Neural cell (in vitro differentiated cells): ENCODE results near the gene DKK2. TPM values are rescaled to one million over a fixed set of nuclear protein-coding genes. Genes with fewer than 3 reads are reported as not detected.

Experiments
- H2AFZ ChIP-seq: fragments of 200-600, 300-800 bp; sonication (generic), shearing (Covaris generic); 2 replicates; pipeline ENCODE4 v1.6.0; 2014; ENCODE audit warnings: low read depth, mild to moderate bottlenecking, antibody characterized with exemption, low read length, moderate library complexity
- H3F3A ChIP-seq: fragments of 200-600 bp; shearing (Covaris generic); 2 replicates; pipeline ENCODE4 v1.6.1; 2016; ENCODE audit warnings: mild to moderate bottlenecking, moderate library complexity, mixed read lengths, antibody characterized with exemption, low read length; ENCODE audit not compliant: insufficient read depth, poor library complexity, severe bottlenecking
- H3K27ac ChIP-seq: fragments of 200-600, 300-800 bp; sonication (generic), shearing (Covaris generic); 2 replicates; pipeline ENCODE4 v1.5.1; 2014; ENCODE audit warnings: mild to moderate bottlenecking, low read length, moderate library complexity
- H3K27me3 ChIP-seq: fragments of 300-800, 200-600 bp; sonication (generic), shearing (Covaris generic); 2 replicates; pipeline ENCODE4 v1.6.0; 2014; ENCODE audit warnings: mild to moderate bottlenecking, low read depth, low read length, moderate library complexity; ENCODE audit not compliant: insufficient read depth
- H3K36me3 ChIP-seq: fragments of 300-800, 200-600 bp; sonication (generic), shearing (Covaris generic); 2 replicates; pipeline ENCODE4 v1.5.1; 2014; ENCODE audit warnings: mild to moderate bottlenecking, antibody characterized with exemption, low read length, moderate library complexity; ENCODE audit not compliant: insufficient read depth
- H3K4me2 ChIP-seq: fragments of 300-800, 200-600 bp; sonication (generic), shearing (Covaris generic); 2 replicates; pipeline ENCODE4 v1.6.0; 2014; ENCODE audit warnings: mild to moderate bottlenecking, low read length
- H3K4me3 ChIP-seq: fragments of 300-800, 200-600 bp; sonication (generic), shearing (Covaris generic); 2 replicates; pipeline ENCODE4 v1.5.1; 2014; ENCODE audit warnings: mild to moderate bottlenecking, low read length, moderate library complexity
- H3K79me2 ChIP-seq: fragments of 200-600 bp; shearing (Covaris generic); replicated peaks from 2 replicates; pipeline ENCODE4 v1.6.0; 2014; ENCODE audit warnings: mild to moderate bottlenecking, low read length, moderate library complexity; ENCODE audit not compliant: insufficient read depth
- H3K9ac ChIP-seq: fragments of 300-800, 200-600 bp; sonication (generic), shearing (Covaris generic); 2 replicates; pipeline ENCODE4 v1.6.1; 2016; ENCODE audit warnings: mild to moderate bottlenecking, low read length, mixed read lengths
- H3K9me2 ChIP-seq: fragments of 200-600 bp; shearing (Covaris generic); 2 replicates; pipeline ENCODE4 v1.6.1; 2016; ENCODE audit warnings: mild to moderate bottlenecking, low read length, mixed read lengths; ENCODE audit not compliant: insufficient read depth
- H3K9me3 ChIP-seq: fragments of 200-600, 300-800 bp; sonication (generic), shearing (Covaris generic); 2 replicates; pipeline ENCODE4 v1.6.1; 2016; ENCODE audit warnings: mild to moderate bottlenecking, mixed run types, low read length, moderate library complexity, mixed read lengths
- H4K20me1 ChIP-seq: fragments of 200-600 bp; shearing (Covaris generic); 2 replicates; pipeline ENCODE4 v1.6.1; 2016; ENCODE audit warnings: mild to moderate bottlenecking, mixed run types; ENCODE audit not compliant: insufficient read depth
- EP300 ChIP-seq: fragments of 450-650 bp; conservative IDR thresholded peaks from 2 replicates; pipeline ENCODE4 v1.6.1; 2014; ENCODE audit warnings: antibody characterized with exemption, mild to moderate bottlenecking, moderate library complexity; ENCODE audit not compliant: poor library complexity, severe bottlenecking
- EZH2 ChIP-seq: fragments of 200-600, 300-800 bp; shearing (Covaris generic), sonication (generic); IDR thresholded peaks from 2 replicates; pipeline ENCODE4 v1.6.1; 2014; ENCODE audit warnings: antibody characterized with exemption, low read length, borderline replicate concordance, mild to moderate bottlenecking; ENCODE audit not compliant: insufficient read depth, poor library complexity, severe bottlenecking
- MXI1 ChIP-seq: fragments of 450-650 bp; conservative IDR thresholded peaks from 2 replicates; pipeline ENCODE4 v1.6.1; 2014; ENCODE audit warnings: antibody characterized with exemption, mild to moderate bottlenecking; ENCODE audit not compliant: poor library complexity, severe bottlenecking
- POLR2AphosphoS5 ChIP-seq: IDR thresholded peaks from 2 replicates; pipeline ENCODE4 v1.6.1; 2012
- RAD21 ChIP-seq: fragments of 450-650 bp; conservative IDR thresholded peaks from 2 replicates; pipeline ENCODE4 v1.6.1; 2014; ENCODE audit warnings: antibody characterized with exemption, mild to moderate bottlenecking, moderate library complexity
- SMC3 ChIP-seq: fragments of 450-650 bp; conservative IDR thresholded peaks from 2 replicates; pipeline ENCODE4 v1.6.1; 2014; ENCODE audit warnings: antibody characterized with exemption, mild to moderate bottlenecking, moderate library complexity; ENCODE audit not compliant: poor library complexity
- TAF1 ChIP-seq: IDR thresholded peaks from 2 replicates; pipeline ENCODE4 v1.6.1; 2012; ENCODE audit warnings: low read depth
- polyA plus RNA-seq: library from polyadenylated mRNA; depleted of rRNA; stranded (reverse); fragments of >200 nt; gene quantifications from 2 replicates; pipeline ENCODE4 v1.2.3, GENCODE V29; 2014
- TF ChIP-seq, protein P1 (sequence below): IDR thresholded peaks from 2 replicates; pipeline ENCODE4 v1.6.1; 2012; ENCODE audit warnings: borderline replicate concordance
- TF ChIP-seq, protein P2 (sequence below): fragments of 450-650 bp; IDR thresholded peaks from 2 replicates; pipeline ENCODE4 v1.5.1; 2014; ENCODE audit warnings: antibody characterized with exemption, mild to moderate bottlenecking, moderate library complexity; ENCODE audit not compliant: poor library complexity, severe bottlenecking

The DKK2 gene
- polyA plus RNA-seq, 1 donor from 2014 or later: 0.33 TPM

DNA sequence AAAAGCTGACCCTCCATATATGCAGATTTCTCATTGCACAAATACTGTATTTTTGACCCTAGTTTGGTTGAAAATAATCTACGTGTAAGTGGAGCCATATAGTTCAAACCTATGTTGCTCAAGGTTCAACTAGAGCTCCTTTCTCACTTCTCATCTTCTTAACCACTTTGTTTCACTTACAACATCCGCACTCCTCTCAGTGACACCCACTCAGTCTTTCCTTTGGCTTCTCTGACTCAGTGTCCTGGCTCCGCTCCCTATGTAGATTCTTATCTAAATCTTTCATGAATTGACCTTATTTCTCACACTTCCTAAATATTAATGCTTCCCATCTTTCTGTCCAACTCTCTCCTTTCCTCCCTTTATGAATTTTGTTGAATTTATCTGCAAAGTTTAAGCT, 32.9 kb upstream of the DKK2 start:
- Histone ChIP-seq H3K9me3 (no peaks in the 10 kb centered on the region), H3K9me2 (no peaks in the 10 kb centered on the region), H4K20me1 (no peaks in the 10 kb centered on the region), H3K36me3 (no peaks in the 10 kb centered on the region), H3K4me3 (no peak overlapping the region), H3K4me2 (no peak overlapping the region), H3F3A (no peaks in the 10 kb centered on the region), H2AFZ (no peak overlapping the region), H3K27me3 (no peaks in the 10 kb centered on the region), H3K9ac (no peak overlapping the region), H3K79me2 (no peaks in the 10 kb centered on the region), H3K27ac (no peak overlapping the region)
- TF ChIP-seq RAD21 (no peak), MXI1 (no peak), EZH2 (no peak), EP300 (no peak)

DNA sequence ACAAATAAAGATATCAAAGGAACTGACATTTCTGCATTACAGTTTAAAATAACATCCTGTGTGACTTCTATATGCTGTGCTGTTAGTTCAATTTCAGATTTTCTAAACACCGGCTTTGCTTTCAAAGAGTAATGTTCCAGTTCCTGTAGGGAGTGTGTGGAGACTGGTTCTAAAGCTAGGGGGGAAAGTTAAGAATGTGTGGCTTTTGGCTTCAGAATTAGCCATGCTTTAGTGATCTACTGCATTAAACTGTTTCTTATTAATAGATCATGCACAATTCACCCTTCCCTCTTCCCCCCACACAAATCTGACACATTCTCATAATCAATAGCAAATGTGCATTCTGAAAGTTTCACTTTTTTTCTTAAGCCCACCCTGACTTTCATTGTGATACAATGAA, 32.0 kb upstream of the DKK2 start:
- Histone ChIP-seq H3K9me2 (no peaks in the 10 kb centered on the region), H3K4me3 (no peak overlapping the region), H3K4me2 (no peak overlapping the region), H4K20me1 (no peaks in the 10 kb centered on the region), H2AFZ (no peak overlapping the region), H3K27me3 (no peaks in the 10 kb centered on the region), H3K27ac (no peak overlapping the region), H3K9ac (no peak overlapping the region), H3F3A (no peaks in the 10 kb centered on the region), H3K9me3 (no peaks in the 10 kb centered on the region), H3K36me3 (no peaks in the 10 kb centered on the region), H3K79me2 (no peaks in the 10 kb centered on the region)
- TF ChIP-seq SMC3: no peak
- TF ChIP-seq EZH2: no peak
- no peak for TF ChIP-seq MXI1
- no peak for TF ChIP-seq EP300
- TF ChIP-seq, protein P1, sequence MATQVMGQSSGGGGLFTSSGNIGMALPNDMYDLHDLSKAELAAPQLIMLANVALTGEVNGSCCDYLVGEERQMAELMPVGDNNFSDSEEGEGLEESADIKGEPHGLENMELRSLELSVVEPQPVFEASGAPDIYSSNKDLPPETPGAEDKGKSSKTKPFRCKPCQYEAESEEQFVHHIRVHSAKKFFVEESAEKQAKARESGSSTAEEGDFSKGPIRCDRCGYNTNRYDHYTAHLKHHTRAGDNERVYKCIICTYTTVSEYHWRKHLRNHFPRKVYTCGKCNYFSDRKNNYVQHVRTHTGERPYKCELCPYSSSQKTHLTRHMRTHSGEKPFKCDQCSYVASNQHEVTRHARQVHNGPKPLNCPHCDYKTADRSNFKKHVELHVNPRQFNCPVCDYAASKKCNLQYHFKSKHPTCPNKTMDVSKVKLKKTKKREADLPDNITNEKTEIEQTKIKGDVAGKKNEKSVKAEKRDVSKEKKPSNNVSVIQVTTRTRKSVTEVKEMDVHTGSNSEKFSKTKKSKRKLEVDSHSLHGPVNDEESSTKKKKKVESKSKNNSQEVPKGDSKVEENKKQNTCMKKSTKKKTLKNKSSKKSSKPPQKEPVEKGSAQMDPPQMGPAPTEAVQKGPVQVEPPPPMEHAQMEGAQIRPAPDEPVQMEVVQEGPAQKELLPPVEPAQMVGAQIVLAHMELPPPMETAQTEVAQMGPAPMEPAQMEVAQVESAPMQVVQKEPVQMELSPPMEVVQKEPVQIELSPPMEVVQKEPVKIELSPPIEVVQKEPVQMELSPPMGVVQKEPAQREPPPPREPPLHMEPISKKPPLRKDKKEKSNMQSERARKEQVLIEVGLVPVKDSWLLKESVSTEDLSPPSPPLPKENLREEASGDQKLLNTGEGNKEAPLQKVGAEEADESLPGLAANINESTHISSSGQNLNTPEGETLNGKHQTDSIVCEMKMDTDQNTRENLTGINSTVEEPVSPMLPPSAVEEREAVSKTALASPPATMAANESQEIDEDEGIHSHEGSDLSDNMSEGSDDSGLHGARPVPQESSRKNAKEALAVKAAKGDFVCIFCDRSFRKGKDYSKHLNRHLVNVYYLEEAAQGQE: no peak
- TF ChIP-seq POLR2AphosphoS5: no peak
- TF ChIP-seq RAD21: no peak
- no peak for TF ChIP-seq TAF1
- TF ChIP-seq, protein P2, sequence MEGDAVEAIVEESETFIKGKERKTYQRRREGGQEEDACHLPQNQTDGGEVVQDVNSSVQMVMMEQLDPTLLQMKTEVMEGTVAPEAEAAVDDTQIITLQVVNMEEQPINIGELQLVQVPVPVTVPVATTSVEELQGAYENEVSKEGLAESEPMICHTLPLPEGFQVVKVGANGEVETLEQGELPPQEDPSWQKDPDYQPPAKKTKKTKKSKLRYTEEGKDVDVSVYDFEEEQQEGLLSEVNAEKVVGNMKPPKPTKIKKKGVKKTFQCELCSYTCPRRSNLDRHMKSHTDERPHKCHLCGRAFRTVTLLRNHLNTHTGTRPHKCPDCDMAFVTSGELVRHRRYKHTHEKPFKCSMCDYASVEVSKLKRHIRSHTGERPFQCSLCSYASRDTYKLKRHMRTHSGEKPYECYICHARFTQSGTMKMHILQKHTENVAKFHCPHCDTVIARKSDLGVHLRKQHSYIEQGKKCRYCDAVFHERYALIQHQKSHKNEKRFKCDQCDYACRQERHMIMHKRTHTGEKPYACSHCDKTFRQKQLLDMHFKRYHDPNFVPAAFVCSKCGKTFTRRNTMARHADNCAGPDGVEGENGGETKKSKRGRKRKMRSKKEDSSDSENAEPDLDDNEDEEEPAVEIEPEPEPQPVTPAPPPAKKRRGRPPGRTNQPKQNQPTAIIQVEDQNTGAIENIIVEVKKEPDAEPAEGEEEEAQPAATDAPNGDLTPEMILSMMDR: no peak

DNA sequence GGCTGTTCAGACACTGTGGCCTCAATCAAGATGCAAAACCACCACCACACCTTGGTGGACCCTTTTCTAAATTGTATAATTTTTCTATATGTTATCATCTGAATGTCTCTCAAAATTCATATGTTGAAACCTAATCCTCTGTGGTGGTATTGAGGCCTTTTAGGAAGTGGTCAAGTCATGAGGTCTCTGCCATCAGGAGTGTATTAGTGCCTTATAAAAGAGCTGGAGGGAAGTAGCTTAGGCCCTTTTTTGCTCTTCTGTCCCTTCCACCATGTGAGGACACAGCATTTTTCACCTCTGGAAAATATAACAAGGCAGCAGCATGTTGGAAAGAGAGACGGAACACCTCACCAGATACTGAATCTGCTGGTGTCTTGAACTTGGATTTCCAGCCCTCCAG, 30.5 kb upstream of the DKK2 start:
- no peaks in the 10 kb centered on the region for H4K20me1 ChIP-seq
- H3K27me3 ChIP-seq: no peaks in the 10 kb centered on the region
- H3K4me2 ChIP-seq: no peak overlapping the region
- no peaks in the 10 kb centered on the region for H3K36me3 ChIP-seq
- no peak overlapping the region for H3K27ac ChIP-seq
- no peak overlapping the region for H3K9ac ChIP-seq
- TF ChIP-seq SMC3 (no peak), POLR2AphosphoS5 (no peak), TAF1 (no peak), EZH2 (no peak)
- no peaks in the 10 kb centered on the region for H3K9me2 ChIP-seq
- no peaks in the 10 kb centered on the region for H3K79me2 ChIP-seq
- H2AFZ ChIP-seq: no peak overlapping the region
- H3K9me3 ChIP-seq: no peaks in the 10 kb centered on the region
- H3K4me3 ChIP-seq: no peak overlapping the region
- H3F3A ChIP-seq: no peaks in the 10 kb centered on the region
